HepG2 (cell line): Measurements from ENCODE around the gene FIBP. TPM values are rescaled to one million over a fixed set of nuclear protein-coding genes. Genes with fewer than 3 reads are reported as not detected.

ENCODE experiments used
- LCORL ChIP-seq, 2 experiments: fragments of 450-650 bp in 1 of 2; sonication (generic) in 1 of 2; formaldehyde crosslinking in 1 of 2; IDR thresholded peaks; 2 replicates each; pipeline versions ENCODE4 v1.5.0 to v1.6.1; 2017 to 2020; ENCODE audit warnings: antibody characterized with exemption in 1 of 2, missing genetic modification reagents in 1 of 2
- MTF1 ChIP-seq: sonication (generic); formaldehyde crosslinking; IDR thresholded peaks from 2 replicates; pipeline ENCODE4 v1.5.0; 2020; ENCODE audit warnings: missing genetic modification reagents
- RNF2 ChIP-seq: fragments of 450-650 bp; conservative IDR thresholded peaks from 2 replicates; pipeline ENCODE4 v1.6.1; 2016; ENCODE audit warnings: low read depth
- SRSF1 ChIP-seq: fragments of 200-400 bp; formaldehyde crosslinking; optimal IDR thresholded peaks from 2 replicates; pipeline ENCODE3; 2017; ENCODE audit warnings: mild to moderate bottlenecking, low read depth, low read length, moderate library complexity
- ZBTB38 ChIP-seq: sonication (generic); formaldehyde crosslinking; IDR thresholded peaks from 2 replicates; pipeline ENCODE4 v1.5.1; 2020; ENCODE audit warnings: mild to moderate bottlenecking, missing genetic modification reagents
- ZNF30 ChIP-seq: sonication (generic); formaldehyde crosslinking; IDR thresholded peaks from 2 replicates; pipeline ENCODE4 v1.5.0; 2020; ENCODE audit warnings: mild to moderate bottlenecking, missing genetic modification reagents
- ZNF776 ChIP-seq: sonication (generic); formaldehyde crosslinking; IDR thresholded peaks from 2 replicates; pipeline ENCODE4 v1.4.0; 2020; ENCODE audit warnings: mild to moderate bottlenecking, missing genetic modification reagents
- ZSCAN20 ChIP-seq: sonication (generic); formaldehyde crosslinking; IDR thresholded peaks from 2 replicates; pipeline ENCODE4 v1.4.0; 2020; ENCODE audit warnings: missing genetic modification reagents, mild to moderate bottlenecking, borderline replicate concordance
- polyA plus RNA-seq, 8 experiments: library from polyadenylated mRNA; depleted of rRNA in 3 of 8; stranded (reverse) in 7 of 8; unstranded in 1 of 8; fragments of >200 nt; fragmentation: Illumina TruSeq in 4 of 8; extraction: Trizol in 4 of 8; gene quantifications; 2 replicates each; pipeline versions ENCODE4 v1.2.1 to v1.2.3, GENCODE V29; 2011 to 2016; ENCODE audit warnings: low read depth in 4 of 8, missing spikeins in 1 of 8, mixed read lengths in 1 of 8; ENCODE audit not compliant: insufficient read depth in 1 of 8
- total RNA-seq, 5 experiments: library from RNA; depleted of rRNA; stranded (reverse); fragments of >200 nt; fragmentation: Illumina TruSeq; extraction: Trizol; gene quantifications; 2 replicates each; pipeline ENCODE4 v1.2.3, GENCODE V29; 2016; ENCODE audit warnings: low read depth in 1 of 5
- TF ChIP-seq, protein P1 (sequence below): fragments of 450-650 bp; IDR thresholded peaks from 2 replicates; pipeline ENCODE4 v1.6.1; 2017; ENCODE audit warnings: mild to moderate bottlenecking
- TF ChIP-seq, protein P2 (sequence below): IDR thresholded peaks from 2 replicates; pipeline ENCODE4 v1.6.1; 2016
- TF ChIP-seq, protein P3 (sequence below): sonication (generic); formaldehyde crosslinking; IDR thresholded peaks from 2 replicates; pipeline ENCODE4 v1.4.0; 2020; ENCODE audit warnings: missing genetic modification reagents
- TF ChIP-seq, protein P4 (sequence below): fragments of 450-650 bp; IDR thresholded peaks from 2 replicates; pipeline ENCODE4 v1.6.1; 2016
- TF ChIP-seq, protein P5 (sequence below): sonication (generic); formaldehyde crosslinking; IDR thresholded peaks from 2 replicates; pipeline ENCODE4 v1.5.0; 2020; ENCODE audit warnings: missing genetic modification reagents
- TF ChIP-seq, protein P6 (sequence below): sonication (generic); formaldehyde crosslinking; IDR thresholded peaks from 2 replicates; pipeline ENCODE4 v1.4.0; 2020; ENCODE audit warnings: mild to moderate bottlenecking, missing genetic modification reagents, borderline replicate concordance
- TF ChIP-seq, protein P7 (sequence below): sonication (generic); formaldehyde crosslinking; IDR thresholded peaks from 2 replicates; pipeline ENCODE4 v1.8.0; 2022; ENCODE audit warnings: mild to moderate bottlenecking, missing genetic modification reagents, borderline replicate concordance

The FIBP gene
- total and polyA plus RNA-seq, 2 of the 13 experiments (the other 11 are each of a cell fraction or from before 2014, with no cell fraction given) = 42.9 to 62.1 TPM

DNA sequence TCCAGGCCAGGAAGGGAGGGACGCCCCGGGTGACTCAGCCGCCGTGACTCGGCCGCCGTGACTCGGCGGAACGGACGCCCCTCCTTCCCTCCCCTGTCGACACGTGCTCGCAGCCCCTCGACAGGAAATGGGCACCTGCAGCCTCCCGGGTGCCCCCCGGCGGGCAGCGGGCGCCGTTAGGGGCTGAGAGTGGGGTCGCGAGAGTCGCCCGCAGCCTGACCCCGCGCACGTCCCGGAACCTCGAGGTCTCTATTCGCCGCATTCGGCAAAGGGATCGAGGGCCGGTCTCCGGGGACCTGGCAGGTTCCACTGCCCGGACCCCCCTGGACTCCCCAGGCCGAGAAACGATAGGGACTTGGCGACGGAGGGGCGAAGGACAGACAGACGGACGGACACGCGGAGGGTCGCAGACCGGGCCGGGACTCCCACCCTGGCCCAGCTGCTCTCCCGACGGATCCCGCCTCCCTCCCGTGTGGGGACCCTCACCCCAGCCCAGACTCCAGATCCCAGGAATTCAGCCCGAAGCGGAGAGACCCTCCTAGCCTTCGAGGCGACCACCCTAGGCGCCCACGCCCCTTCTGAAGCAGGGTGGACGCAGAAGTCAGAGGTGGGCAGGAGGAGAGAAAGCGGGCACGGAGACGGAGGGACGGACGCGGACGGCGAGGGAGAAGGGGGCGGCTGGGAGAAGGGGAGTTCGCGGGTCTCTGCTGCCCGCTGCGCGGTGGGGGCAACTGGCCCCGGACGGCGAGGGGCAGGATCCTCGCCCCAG lies 11.3 kb upstream of the FIBP start (continued):
- TF ChIP-seq, protein P1, sequence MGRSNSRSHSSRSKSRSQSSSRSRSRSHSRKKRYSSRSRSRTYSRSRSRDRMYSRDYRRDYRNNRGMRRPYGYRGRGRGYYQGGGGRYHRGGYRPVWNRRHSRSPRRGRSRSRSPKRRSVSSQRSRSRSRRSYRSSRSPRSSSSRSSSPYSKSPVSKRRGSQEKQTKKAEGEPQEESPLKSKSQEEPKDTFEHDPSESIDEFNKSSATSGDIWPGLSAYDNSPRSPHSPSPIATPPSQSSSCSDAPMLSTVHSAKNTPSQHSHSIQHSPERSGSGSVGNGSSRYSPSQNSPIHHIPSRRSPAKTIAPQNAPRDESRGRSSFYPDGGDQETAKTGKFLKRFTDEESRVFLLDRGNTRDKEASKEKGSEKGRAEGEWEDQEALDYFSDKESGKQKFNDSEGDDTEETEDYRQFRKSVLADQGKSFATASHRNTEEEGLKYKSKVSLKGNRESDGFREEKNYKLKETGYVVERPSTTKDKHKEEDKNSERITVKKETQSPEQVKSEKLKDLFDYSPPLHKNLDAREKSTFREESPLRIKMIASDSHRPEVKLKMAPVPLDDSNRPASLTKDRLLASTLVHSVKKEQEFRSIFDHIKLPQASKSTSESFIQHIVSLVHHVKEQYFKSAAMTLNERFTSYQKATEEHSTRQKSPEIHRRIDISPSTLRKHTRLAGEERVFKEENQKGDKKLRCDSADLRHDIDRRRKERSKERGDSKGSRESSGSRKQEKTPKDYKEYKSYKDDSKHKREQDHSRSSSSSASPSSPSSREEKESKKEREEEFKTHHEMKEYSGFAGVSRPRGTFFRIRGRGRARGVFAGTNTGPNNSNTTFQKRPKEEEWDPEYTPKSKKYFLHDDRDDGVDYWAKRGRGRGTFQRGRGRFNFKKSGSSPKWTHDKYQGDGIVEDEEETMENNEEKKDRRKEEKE = no peak
- TF ChIP-seq RNF2 (peak; percentile 92), ZNF30 (CRISPR knock-in tag) (peak; percentile 79; the same call in 1 of the 2 replicates), SRSF1 (peak; percentile 58), LCORL (IDR thresholded peaks at IDR 0.05) (no peak), LCORL (CRISPR knock-in tag; IDR thresholded peaks at IDR 0.05) (peak; percentile 61), ZBTB38 (CRISPR knock-in tag) (0 out of 2 replicates have a peak, but pooled peaks have one; percentile 27), MTF1 (CRISPR knock-in tag) (no peak), ZNF776 (CRISPR knock-in tag) (peak; percentile 88; the same call in 1 of the 2 replicates), ZSCAN20 (CRISPR knock-in tag) (no peak)
- TF ChIP-seq, protein P2, sequence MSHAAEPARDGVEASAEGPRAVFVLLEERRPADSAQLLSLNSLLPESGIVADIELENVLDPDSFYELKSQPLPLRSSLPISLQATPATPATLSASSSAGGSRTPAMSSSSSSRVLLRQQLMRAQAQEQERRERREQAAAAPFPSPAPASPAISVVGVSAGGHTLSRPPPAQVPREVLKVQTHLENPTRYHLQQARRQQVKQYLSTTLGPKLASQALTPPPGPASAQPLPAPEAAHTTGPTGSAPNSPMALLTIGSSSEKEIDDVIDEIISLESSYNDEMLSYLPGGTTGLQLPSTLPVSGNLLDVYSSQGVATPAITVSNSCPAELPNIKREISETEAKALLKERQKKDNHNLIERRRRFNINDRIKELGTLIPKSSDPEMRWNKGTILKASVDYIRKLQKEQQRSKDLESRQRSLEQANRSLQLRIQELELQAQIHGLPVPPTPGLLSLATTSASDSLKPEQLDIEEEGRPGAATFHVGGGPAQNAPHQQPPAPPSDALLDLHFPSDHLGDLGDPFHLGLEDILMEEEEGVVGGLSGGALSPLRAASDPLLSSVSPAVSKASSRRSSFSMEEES (CRISPR knock-in tag) = no peak
- TF ChIP-seq, protein P3, sequence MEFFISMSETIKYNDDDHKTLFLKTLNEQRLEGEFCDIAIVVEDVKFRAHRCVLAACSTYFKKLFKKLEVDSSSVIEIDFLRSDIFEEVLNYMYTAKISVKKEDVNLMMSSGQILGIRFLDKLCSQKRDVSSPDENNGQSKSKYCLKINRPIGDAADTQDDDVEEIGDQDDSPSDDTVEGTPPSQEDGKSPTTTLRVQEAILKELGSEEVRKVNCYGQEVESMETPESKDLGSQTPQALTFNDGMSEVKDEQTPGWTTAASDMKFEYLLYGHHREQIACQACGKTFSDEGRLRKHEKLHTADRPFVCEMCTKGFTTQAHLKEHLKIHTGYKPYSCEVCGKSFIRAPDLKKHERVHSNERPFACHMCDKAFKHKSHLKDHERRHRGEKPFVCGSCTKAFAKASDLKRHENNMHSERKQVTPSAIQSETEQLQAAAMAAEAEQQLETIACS = no peak
- TF ChIP-seq, protein P4, sequence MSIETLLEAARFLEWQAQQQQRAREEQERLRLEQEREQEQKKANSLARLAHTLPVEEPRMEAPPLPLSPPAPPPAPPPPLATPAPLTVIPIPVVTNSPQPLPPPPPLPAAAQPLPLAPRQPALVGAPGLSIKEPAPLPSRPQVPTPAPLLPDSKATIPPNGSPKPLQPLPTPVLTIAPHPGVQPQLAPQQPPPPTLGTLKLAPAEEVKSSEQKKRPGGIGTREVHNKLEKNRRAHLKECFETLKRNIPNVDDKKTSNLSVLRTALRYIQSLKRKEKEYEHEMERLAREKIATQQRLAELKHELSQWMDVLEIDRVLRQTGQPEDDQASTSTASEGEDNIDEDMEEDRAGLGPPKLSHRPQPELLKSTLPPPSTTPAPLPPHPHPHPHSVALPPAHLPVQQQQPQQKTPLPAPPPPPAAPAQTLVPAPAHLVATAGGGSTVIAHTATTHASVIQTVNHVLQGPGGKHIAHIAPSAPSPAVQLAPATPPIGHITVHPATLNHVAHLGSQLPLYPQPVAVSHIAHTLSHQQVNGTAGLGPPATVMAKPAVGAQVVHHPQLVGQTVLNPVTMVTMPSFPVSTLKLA = peak; percentile 63
- TF ChIP-seq, protein P5, sequence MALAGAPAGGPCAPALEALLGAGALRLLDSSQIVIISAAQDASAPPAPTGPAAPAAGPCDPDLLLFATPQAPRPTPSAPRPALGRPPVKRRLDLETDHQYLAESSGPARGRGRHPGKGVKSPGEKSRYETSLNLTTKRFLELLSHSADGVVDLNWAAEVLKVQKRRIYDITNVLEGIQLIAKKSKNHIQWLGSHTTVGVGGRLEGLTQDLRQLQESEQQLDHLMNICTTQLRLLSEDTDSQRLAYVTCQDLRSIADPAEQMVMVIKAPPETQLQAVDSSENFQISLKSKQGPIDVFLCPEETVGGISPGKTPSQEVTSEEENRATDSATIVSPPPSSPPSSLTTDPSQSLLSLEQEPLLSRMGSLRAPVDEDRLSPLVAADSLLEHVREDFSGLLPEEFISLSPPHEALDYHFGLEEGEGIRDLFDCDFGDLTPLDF (CRISPR knock-in tag) = no peak
- TF ChIP-seq, protein P6, sequence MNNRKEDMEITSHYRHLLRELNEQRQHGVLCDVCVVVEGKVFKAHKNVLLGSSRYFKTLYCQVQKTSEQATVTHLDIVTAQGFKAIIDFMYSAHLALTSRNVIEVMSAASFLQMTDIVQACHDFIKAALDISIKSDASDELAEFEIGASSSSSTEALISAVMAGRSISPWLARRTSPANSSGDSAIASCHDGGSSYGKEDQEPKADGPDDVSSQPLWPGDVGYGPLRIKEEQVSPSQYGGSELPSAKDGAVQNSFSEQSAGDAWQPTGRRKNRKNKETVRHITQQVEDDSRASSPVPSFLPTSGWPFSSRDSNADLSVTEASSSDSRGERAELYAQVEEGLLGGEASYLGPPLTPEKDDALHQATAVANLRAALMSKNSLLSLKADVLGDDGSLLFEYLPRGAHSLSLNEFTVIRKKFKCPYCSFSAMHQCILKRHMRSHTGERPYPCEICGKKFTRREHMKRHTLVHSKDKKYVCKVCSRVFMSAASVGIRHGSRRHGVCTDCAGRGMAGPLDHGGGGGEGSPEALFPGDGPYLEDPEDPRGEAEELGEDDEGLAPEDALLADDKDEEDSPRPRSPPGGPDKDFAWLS = no peak
- TF ChIP-seq, protein P7, sequence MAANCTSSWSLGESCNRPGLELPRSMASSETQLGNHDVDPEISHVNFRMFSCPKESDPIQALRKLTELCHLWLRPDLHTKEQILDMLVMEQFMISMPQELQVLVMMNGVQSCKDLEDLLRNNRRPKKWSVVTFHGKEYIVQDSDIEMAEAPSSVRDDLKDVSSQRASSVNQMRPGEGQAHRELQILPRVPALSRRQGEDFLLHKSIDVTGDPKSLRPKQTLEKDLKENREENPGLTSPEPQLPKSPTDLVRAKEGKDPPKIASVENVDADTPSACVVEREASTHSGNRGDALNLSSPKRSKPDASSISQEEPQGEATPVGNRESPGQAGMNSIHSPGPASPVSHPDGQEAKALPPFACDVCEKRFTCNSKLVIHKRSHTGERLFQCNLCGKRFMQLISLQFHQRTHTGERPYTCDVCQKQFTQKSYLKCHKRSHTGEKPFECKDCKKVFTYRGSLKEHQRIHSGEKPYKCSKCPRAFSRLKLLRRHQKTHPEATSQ (CRISPR knock-in tag) = 0 out of 2 replicates have a peak, but pooled peaks have one; percentile 36
